ENCODE data around the gene TOPBP1. TPM values are rescaled to one million over a fixed set of nuclear protein-coding genes. Genes with fewer than 3 reads are reported as not detected.
A peak's percentile ranks its signal among the peaks of the same experiment; 100 is the strongest.

TOPBP1 gene
- total RNA-seq, 2 donors from 2014 or later = 49.2 to 52.3 TPM

GRCh38 chr3:133599280-133599679 is 62.5 kb downstream of the TOPBP1 start:
- Mint-ChIP-seq H3K4me1 (peaks cover 10% of the 10 kb centered on the region), H3K9me3 (no peaks in the 10 kb centered on the region), H3K27me3 (ENCODE audit: insufficient read depth) (no peaks in the 10 kb centered on the region), H3K36me3 (ENCODE audit: low read depth) (peaks cover 23% of the 10 kb centered on the region), H3K27ac (no peak overlapping the region), H3K4me3 (no peak overlapping the region)
- Histone ChIP-seq H3K36me3 (ENCODE audit: control insufficient read depth, insufficient read depth, low read length) (peaks cover 36% of the 10 kb centered on the region), H3K4me1 (ENCODE audit: control insufficient read depth, insufficient read depth, low read length) (peaks cover 3% of the 10 kb centered on the region), H3K9ac (ENCODE audit: extremely low read depth, low read length, poor library complexity, severe bottlenecking) (no peak overlapping the region), H3K9me3 (ENCODE audit: control insufficient read depth, low read length) (no peaks in the 10 kb centered on the region), H3K27me3 (ENCODE audit: control insufficient read depth, insufficient read depth, low read length, poor library complexity, severe bottlenecking) (no peaks in the 10 kb centered on the region), H3K27ac (ENCODE audit: low read depth, low read length) (no peak overlapping the region), H3K4me3 (ENCODE audit: low read length) (no peak overlapping the region)
- WGBS, 2 experiments (ENCODE audit: insufficient coverage in 1 of 2, insufficient read length in 1 of 2) = 89 to 95% methylated on average over 1 to 2 of the region's 2 CpGs
- DNase-seq = no peak
- no peak for TF ChIP-seq CTCF (conservative IDR thresholded peaks at IDR 0.05)

GRCh38 chr3:133598405-133598804 is 63.3 kb downstream of the TOPBP1 start:
- H3K27ac ChIP-seq (ENCODE audit: low read depth, low read length) = no peak overlapping the region
- peak overlapping the region; percentile 50 for H3K27ac Mint-ChIP-seq
- H3K27me3 ChIP-seq (ENCODE audit: control insufficient read depth, insufficient read depth, low read length, poor library complexity, severe bottlenecking) = no peaks in the 10 kb centered on the region

GRCh38 chr3:133595341-133595740 is 66.4 kb downstream of the TOPBP1 start:
- no peak overlapping the region for H3K9ac ChIP-seq (ENCODE audit: extremely low read depth, low read length, poor library complexity, severe bottlenecking)
- peaks cover 5% of the 10 kb centered on the region for H3K36me3 ChIP-seq (ENCODE audit: control insufficient read depth, insufficient read depth, low read length)
- 81% methylated on average over 1 of the region's 1 CpG; no CpG with 5 or more reads in 1 of the 2 experiments for WGBS, 2 experiments (ENCODE audit: insufficient coverage in 1 of 2, insufficient read length in 1 of 2)
- Mint-ChIP-seq H3K27me3 (ENCODE audit: insufficient read depth) (no peaks in the 10 kb centered on the region), H3K4me3 (no peak overlapping the region), H3K4me1 (peaks cover 10% of the 10 kb centered on the region), H3K27ac (no peak overlapping the region), H3K36me3 (ENCODE audit: low read depth) (no peaks in the 10 kb centered on the region), H3K9me3 (no peaks in the 10 kb centered on the region)
- no peak overlapping the region for H3K27ac ChIP-seq (ENCODE audit: low read depth, low read length)
- DNase-seq = no peak
- no peaks in the 10 kb centered on the region for H3K9me3 ChIP-seq (ENCODE audit: control insufficient read depth, low read length)
- H3K27me3 ChIP-seq (ENCODE audit: control insufficient read depth, insufficient read depth, low read length, poor library complexity, severe bottlenecking) = no peaks in the 10 kb centered on the region
- TF ChIP-seq CTCF (conservative IDR thresholded peaks at IDR 0.05) = no peak
- no peak overlapping the region for H3K4me3 ChIP-seq (ENCODE audit: low read length)
- peaks cover 3% of the 10 kb centered on the region for H3K4me1 ChIP-seq (ENCODE audit: control insufficient read depth, insufficient read depth, low read length)

More at GRCh38 chr3:133598405-133598804, 63.3 kb downstream of the TOPBP1 start:
- Histone ChIP-seq H3K36me3 (ENCODE audit: control insufficient read depth, insufficient read depth, low read length) (peaks cover 31% of the 10 kb centered on the region), H3K9me3 (ENCODE audit: control insufficient read depth, low read length) (no peaks in the 10 kb centered on the region), H3K9ac (ENCODE audit: extremely low read depth, low read length, poor library complexity, severe bottlenecking) (no peak overlapping the region), H3K4me1 (ENCODE audit: control insufficient read depth, insufficient read depth, low read length) (peaks cover 3% of the 10 kb centered on the region), H3K4me3 (ENCODE audit: low read length) (no peak overlapping the region)
- Mint-ChIP-seq H3K27me3 (ENCODE audit: insufficient read depth) (no peaks in the 10 kb centered on the region), H3K9me3 (no peaks in the 10 kb centered on the region), H3K4me1 (peaks cover 10% of the 10 kb centered on the region), H3K36me3 (ENCODE audit: low read depth) (peaks cover 20% of the 10 kb centered on the region), H3K4me3 (no peak overlapping the region)
- TF ChIP-seq CTCF (conservative IDR thresholded peaks at IDR 0.05) = no peak
- DNase-seq = no peak
- WGBS, 2 experiments (ENCODE audit: insufficient coverage in 1 of 2, insufficient read length in 1 of 2) = 86% methylated on average over 2 of the region's 3 CpGs; no CpG with 5 or more reads in 1 of the 2 experiments
